ENCODE results near the gene SLA2. TPM values are rescaled to one million over a fixed set of nuclear protein-coding genes. Genes with fewer than 3 reads are reported as not detected.

The SLA2 gene
- total and polyA plus RNA-seq, 2 of the 8 experiments (the other 6 are each of a cell fraction or from before 2014, with no cell fraction given) = 0.18 TPM; not detected in 1

DNA sequence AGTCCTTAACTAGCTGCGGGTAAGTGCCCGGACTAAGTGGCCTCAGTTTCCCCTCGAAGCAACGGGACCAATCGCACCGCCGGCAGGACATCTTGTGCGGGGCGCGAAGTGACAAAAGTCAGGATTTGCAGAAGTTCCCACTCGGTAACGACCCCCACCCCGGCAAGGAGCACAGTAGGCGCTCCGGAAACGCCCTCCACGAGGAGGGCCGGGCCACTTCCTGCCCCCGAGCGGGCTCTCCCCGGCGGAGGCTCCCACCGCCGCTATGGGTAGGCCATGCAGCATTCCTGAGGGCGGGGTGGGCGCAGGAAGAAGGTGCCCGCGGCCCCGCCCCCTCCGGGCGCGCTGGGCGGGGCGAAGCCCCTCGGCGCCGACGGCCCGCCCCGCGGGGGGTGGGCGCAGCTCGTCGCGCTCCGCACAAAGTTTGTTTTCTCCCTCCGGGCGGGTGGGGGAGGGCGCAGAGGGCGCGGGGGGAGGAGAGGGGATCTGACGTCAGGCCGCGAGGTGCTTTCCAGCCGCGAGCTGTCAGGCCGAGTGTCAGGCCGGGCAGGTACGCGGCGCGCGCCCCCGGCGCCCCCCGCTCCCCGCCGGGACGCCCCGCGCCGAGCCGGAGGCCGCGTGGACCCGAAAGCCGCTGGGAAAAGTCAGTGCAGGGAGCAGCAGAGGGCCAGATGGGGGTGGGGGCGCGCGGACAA, 72.7 kb downstream of the SLA2 start, which contains the start of gene TGIF2:
Gene TGIF2 (plus strand): TSS at position 495 of the 695 bp plus-strand sequence. CDS start 5,178 bp downstream, outside the sequence.
- peak within 1 kb of the TSS; percentile 85 for H3K27ac ChIP-seq (ENCODE audit: low read depth, low read length)
- peak within 1 kb of the TSS; percentile 86 for H2AK5ac ChIP-seq (ENCODE audit: low read depth, low read length)
- peak within 1 kb of the TSS; percentile 98 to 99 for H3K4me2 ChIP-seq (ENCODE audit: insufficient read depth in 1 of 2, low read depth in 2 of 2, low read length in 2 of 2)
- H2BK12ac ChIP-seq (ENCODE audit: low read depth, low read length) = peak within 1 kb of the TSS; percentile 97
- peaks cover 0 to 4% of the 10 kb centered on the region in 2 experiments for H4K20me1 ChIP-seq (replicated peaks in 1 of 2; ENCODE audit: control insufficient read depth in 1 of 2, insufficient read depth in 2 of 2, low read length in 2 of 2)
- whole genome bisulfite sequencing, 2 experiments (ENCODE audit: extremely low coverage in 1 of 2, insufficient coverage in 1 of 2, insufficient read length in 1 of 2, insufficient replicate concordance in 2 of 2, low coverage in 1 of 2, low lambda C conversion rate in 2 of 2, missing lambda C conversion rate in 1 of 2) = 1% methylated on average over 27 of the region's 80 CpGs; no CpG with 5 or more reads in 1 of the 2 experiments
- peak within 1 kb of the TSS; percentile 85 to 89 (median 86) for H3K9ac ChIP-seq (replicated peaks in 1 of 4; ENCODE audit: extremely low read depth in 1 of 4, low read depth in 3 of 4, low read length in 3 of 4)
- no peaks in the 10 kb centered on the region; a peak in 2 of 8 replicates for H3K36me3 ChIP-seq (ENCODE audit: control insufficient read depth in 2 of 4, insufficient read depth in 4 of 4, low read length in 3 of 4)
- H3K27me3 ChIP-seq (replicated peaks in 1 of 4; ENCODE audit: control insufficient read depth in 3 of 4, extremely low read depth in 1 of 4, insufficient read depth in 3 of 4, low read length in 3 of 4) = no peaks in the 10 kb centered on the region
- H3K56ac ChIP-seq (replicated peaks; ENCODE audit: insufficient read length, low read depth, low read length) = peak within 1 kb of the TSS; percentile 95
- H3K4ac ChIP-seq (replicated peaks; ENCODE audit: insufficient read length, low read depth, low read length) = peak within 1 kb of the TSS; percentile 54
- peak within 1 kb of the TSS; percentile 93 for H2BK5ac ChIP-seq (ENCODE audit: low read depth, low read length)
- H3K9me3 ChIP-seq (ENCODE audit: insufficient read depth in 2 of 2, low read depth in 1 of 2, low read length in 1 of 2) = no peaks in the 10 kb centered on the region
- no peak within 1 kb of the TSS; the same call in 1 of the 2 replicates for H2AFZ ChIP-seq (ENCODE audit: low read length)
- H3K18ac ChIP-seq (ENCODE audit: extremely low read depth, low read length) = peak within 1 kb of the TSS; percentile 100
- H3K79me2 ChIP-seq (ENCODE audit: control insufficient read depth in 1 of 2, insufficient read depth in 2 of 2, low read length in 2 of 2) = peaks cover 16 to 54% of the 10 kb centered on the region in 2 experiments
- peaks cover 3% of the 10 kb centered on the region for H3K79me1 ChIP-seq (ENCODE audit: low read depth, low read length)
- ChIA-PET POLR2A (ENCODE audit: partially characterized antibody) (interaction anchor here (0.6 to 17.6 kb wide), 10 partner anchors 13 to 772 kb away, joined by 3 to 388 read pairs (median 4); partner anchors contain the start of gene RAB5IF), CTCF (ENCODE audit: partially characterized antibody) (interaction anchor here (2.3 to 18.0 kb wide), 2 partner anchors 16 to 32 kb away, joined by 11 to 202 read pairs; partner anchors contain the start of gene MYL9)
- peak within 1 kb of the TSS; percentile 99; the same call in 1 of the 2 replicates for H2BK15ac ChIP-seq (ENCODE audit: low read length)
- peak within 1 kb of the TSS; percentile 63 to 98 (median 78) for H3K4me3 ChIP-seq (ENCODE audit: extremely low read depth in 1 of 4, insufficient read depth in 2 of 4, low read depth in 3 of 4, low read length in 4 of 4)
- H4K91ac ChIP-seq (replicated peaks; ENCODE audit: insufficient read length, low read length) = peak within 1 kb of the TSS; percentile 94
- DNase-seq (ENCODE audit: low read depth in 1 of 2, low spot score in 2 of 2) = peak; percentile 73 to 95
- H2BK120ac ChIP-seq (replicated peaks; ENCODE audit: low read depth, low read length) = peak within 1 kb of the TSS; percentile 98
- no peak within 1 kb of the TSS for H3K14ac ChIP-seq (ENCODE audit: insufficient read length)
- peaks cover 17% of the 10 kb centered on the region for H3K23me2 ChIP-seq (ENCODE audit: low read depth, low read length)
- peak within 1 kb of the TSS; percentile 10; the same call in 1 of the 2 replicates for H2BK20ac ChIP-seq (ENCODE audit: low read length)
- no peak for FAIRE-seq
- peak within 1 kb of the TSS; percentile 98; the same call in 1 of the 2 replicates for H4K8ac ChIP-seq (ENCODE audit: extremely low read depth, insufficient read depth, low read length)
- H3K23ac ChIP-seq (ENCODE audit: insufficient read length) = no peak within 1 kb of the TSS
- H3K4me1 ChIP-seq (replicated peaks in 1 of 4; ENCODE audit: control insufficient read depth in 3 of 4, insufficient read depth in 4 of 4, low read length in 3 of 4) = peaks cover 14 to 31% (median 18%) of the 10 kb centered on the region in 4 experiments
- peak within 1 kb of the TSS; percentile 75 for H4K5ac ChIP-seq (ENCODE audit: insufficient read length, low read depth, low read length)
- TF ChIP-seq PHF8 (conservative IDR thresholded peaks at IDR 0.05; ENCODE audit: low read depth, low read length) (no peak; the same call in 1 of the 2 replicates), SIRT6 (IDR thresholded peaks at IDR 0.05; ENCODE audit: low read length) (no peak), HDAC2 (IDR thresholded peaks at IDR 0.05; ENCODE audit: borderline replicate concordance in 1 of 2, low read depth in 2 of 2, low read length in 2 of 2) (peak; percentile 44 to 76; a peak in 1 of 4 replicates), CEBPB (IDR thresholded peaks at IDR 0.05; ENCODE audit: low read depth, low read length) (no peak), ASH2L (IDR thresholded peaks at IDR 0.05; ENCODE audit: low read length) (peak; percentile 73), TEAD4 (IDR thresholded peaks at IDR 0.05; ENCODE audit: low read depth, low read length) (peak; percentile 93), RAD21 (IDR thresholded peaks at IDR 0.05 in 1 of 2, conservative IDR thresholded peaks at IDR 0.05 in 1 of 2; ENCODE audit: low read depth in 2 of 2, low read length in 2 of 2) (no peak), SP1 (IDR thresholded peaks at IDR 0.05; ENCODE audit: low read depth, low read length) (no peak), CBX5 (IDR thresholded peaks at IDR 0.05; ENCODE audit: low read depth, low read length) (no peak), SAP30 (IDR thresholded peaks at IDR 0.05; ENCODE audit: insufficient read depth, insufficient replicate concordance, low read length) (no peak), NRF1 (IDR thresholded peaks at IDR 0.05; ENCODE audit: low read depth, low read length) (no peak)
